Stimulated activated CD8-positive, alpha-beta memory T cell treated with anti-CD3 and anti-CD28 coated beads, Interleukin-15, amount 100 ng/mL, for 24 hours (primary cell): ENCODE results near the gene GALNT14.

Source experiments
- DNase-seq: peaks from one replicate; pipeline ENCODE4 v3.0.0-alpha.2; 2020; ENCODE audit warnings: low read depth

GALNT14 gene

GRCh38 chr2:30974554-30974953 is 163.7 kb downstream of the GALNT14 start:
- DNase-seq = no peak

DNA sequence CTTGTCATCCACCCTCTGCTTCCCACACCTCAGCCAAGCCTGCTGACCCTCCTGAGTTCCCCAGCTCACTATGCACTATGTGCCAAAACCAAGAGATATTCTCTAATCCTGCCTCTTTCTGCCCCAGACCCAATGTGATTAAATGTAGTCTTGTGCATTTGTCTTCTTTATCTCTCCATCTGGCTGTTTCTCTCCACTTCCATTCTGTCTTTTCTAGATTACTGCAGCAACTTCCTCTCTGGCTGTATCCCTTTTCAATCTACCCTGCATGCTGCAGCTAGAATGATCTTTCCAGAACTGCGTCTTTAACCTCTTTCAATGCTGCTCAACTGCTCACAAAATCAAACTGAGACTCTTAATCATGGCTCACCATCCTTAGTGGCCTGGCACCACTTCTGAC is 164.1 kb downstream of the GALNT14 start:
- no peak for DNase-seq

DNA sequence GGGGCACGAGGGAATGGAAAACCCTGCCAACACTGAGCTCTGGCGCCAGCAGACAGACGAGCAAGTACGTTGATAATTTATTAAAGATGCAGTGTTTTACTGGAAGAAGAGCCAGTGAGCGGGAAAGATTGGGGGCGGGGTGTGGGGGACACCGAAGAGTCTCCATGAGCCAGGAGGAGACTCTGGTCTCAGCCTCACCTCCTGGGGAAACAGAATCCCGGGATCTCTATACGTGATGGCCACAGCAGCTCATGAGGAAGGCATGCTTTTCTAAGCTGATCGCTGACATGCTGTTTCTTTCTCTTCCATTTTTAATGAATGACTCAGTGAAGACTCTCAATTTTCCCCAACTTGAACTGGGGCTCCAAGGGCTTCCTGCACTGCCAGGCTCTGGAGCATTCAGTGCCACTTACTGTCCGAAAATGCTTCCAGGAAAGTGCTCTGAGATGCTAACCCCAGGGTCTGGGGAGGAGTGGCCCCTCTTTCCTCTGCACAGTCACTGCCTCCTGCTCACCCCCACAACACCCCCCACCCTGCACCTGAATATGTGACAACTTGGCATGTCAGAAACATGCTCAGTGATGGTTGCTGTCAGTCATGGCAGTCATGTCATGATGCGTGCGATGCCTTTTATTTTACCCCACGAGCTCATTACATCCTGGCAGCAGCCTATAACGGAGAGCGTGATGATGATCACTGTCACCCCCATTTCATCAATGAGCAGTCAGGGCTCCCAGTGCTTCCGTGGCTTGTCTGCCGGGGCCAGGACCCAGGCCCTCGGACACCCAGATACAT is 166.8 kb downstream of the GALNT14 start:
- DNase-seq = no peak

GRCh38 chr2:30968660-30969397 is 169.4 kb downstream of the GALNT14 start:
- DNase-seq = no peak

DNA sequence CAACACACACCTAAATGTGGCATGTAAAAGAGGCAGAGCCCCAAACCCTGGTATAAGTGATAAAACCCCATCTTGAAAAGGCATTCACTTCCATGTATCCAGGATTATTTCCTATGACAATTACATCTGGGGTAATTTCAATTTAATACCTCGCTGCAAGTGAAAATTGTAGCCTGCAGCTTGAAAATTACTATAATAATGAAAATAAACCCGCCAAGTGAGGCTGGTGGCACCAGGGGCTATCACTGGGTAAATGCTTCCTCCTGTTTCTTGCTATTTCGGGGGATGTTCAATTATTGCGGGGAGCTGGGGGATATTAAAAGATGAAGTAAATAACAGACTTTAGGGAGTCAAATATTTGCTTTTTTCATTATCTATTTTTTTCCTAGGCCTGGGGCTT is 171.5 kb downstream of the GALNT14 start:
- no peak for DNase-seq

DNA sequence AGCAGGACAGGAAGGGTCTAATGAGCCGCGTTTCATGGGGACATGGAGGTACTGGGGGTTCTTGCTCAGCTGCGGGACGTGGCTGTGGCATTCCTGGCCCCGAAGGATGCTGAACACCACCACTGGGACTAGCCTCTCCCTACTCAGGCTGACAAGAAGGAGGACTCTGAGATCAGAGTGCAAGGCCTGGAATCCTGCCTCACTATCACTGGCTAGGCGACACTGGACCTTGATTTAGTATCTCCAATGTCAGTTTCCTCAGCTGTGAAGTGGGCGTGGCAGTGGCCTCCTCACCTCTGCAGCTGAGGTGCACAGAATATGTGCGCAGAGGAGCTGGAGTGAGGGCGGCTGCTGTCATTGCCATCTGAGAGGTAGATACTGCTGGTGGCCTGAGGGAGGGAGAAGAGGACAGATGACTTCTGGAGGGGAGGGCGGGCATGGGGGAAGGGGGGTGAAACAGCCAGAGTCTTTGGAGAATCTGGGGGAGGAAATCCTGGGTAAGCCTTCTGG is 173.2 kb downstream of the GALNT14 start:
- no peak for DNase-seq

- no peak for DNase-seq
These were observed 173.8 kb downstream of the GALNT14 start for GRCh38 chr2:30964334-30965005.

- DNase-seq = no peak
These were observed 175.1 kb downstream of the GALNT14 start for GRCh38 chr2:30963184-30963583.

DNA sequence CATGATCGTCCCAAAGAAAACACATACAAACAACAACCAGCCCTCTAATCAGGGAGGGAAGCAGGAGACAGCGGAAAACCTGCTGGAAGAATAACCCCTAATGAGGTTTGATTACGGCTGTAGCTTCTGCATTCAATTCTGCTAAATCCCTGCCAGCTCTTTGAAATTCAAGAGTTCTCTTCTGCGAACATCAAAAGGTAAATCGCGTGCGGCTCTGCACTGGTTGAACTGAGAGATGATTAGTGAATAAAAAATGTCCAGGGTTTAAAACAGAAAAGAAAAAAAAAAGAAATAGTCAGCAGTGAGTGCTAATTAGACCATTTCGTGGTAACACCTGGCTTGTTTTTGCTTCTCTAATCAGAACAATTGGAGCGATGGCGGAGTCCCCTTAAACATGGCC is 178.0 kb downstream of the GALNT14 start:
- DNase-seq = no peak

DNA sequence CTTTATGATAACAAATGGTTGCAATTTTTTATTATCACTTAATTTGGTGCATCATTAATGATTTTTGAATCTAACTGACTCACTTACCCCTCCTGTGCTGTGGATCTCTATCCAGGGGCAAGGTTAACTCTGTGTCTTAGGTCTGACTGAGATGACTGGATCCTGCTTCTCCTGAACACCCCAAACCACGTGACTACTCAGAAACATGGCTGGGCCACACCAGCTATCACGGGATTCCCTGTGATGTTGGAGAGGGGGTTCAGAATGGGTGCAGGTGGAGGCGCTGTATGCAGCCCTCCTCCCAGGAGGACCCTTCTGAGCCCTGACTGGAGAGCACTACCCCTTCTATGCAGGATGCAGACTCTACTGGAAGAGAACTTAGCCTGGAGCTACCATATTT is 178.6 kb downstream of the GALNT14 start:
- no peak for DNase-seq

DNA sequence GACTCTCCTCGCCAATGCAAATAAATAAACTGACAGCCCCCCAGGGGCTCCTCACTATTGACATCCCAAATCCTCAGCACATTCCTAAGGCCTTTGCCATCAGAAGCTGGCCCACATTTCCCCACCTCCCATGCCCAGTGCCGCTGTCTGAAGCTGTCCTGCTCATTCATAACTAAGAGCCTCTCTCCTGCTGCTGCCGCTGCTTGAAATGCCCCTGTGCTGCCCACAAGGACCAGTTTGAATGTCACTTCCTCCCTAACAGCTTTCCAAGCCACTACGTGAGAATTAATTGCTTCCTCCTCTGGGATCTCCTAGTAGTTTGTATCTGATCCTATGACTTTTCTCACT is 179.3 kb downstream of the GALNT14 start:
- DNase-seq = no peak

DNA sequence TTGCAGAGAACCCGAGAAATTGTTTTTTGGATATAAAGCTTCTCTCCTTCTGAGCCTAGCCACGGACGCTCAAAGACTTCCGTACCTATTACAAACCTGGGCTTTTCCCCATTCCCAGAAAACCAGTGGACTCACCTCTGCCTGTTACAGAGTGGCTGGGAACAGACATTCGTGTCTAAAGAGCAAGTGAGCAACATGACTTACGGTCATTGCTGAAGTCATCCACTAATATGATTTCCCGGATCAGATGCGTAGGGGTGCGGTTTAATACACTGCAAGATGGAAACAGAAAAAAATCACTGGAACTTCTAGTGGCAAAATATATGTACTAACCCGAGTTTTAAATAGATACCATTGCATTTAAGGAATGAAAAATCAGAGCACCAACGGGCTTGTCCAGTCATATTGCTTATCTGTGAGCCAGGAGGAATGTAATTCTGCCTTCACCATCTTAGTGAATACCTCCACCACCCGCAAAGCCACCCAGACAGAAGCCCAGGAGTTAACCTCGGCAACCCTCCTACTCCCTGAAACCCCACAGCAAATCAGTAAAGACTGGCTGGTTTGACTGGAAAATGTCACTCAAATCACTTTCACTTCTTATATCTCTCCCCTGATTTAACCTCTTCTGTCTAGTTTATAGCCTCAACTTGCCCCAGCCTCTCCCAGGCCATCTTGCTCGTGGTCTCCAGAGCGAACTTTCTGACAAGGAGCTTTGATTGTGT is 179.9 kb downstream of the GALNT14 start:
- DNase-seq = no peak

DNA sequence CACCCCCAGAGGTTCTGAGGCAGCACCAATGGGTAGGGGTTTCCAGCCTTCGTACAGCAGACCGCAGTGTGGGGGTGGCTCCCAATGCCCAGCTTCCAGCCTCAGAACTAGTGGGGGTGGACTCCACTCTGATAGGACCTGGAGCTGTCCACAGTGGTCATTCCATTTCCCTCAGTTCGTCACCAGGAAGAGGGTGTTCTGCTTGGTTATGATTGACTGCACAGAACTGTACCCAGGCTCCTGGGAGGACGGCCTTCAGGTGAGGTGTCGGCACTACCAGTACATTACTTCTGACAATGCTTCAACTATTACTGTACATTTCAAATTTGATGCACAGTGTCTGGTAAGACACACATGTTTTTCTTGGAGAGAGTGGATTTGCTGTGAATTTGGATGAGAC is 180.6 kb downstream of the GALNT14 start:
- no peak for DNase-seq

DNA sequence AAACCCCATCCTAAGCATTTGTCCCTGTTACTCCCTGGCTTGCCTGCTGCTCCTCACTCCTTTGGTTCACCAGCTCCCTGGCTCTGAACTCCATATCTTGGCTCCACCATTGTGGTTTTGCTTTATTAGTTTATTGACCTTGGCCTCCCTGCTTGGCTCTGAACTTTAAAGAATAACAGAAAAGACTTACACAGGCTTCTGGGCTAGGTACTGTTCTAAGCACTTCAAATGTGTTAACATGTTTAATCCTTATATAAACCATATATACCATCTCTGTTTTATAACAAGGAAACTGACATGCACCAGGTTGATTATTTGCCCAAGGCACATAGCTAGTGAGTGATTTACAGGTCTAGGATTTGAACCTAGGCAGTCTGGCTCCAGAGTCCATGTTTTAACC is 181.2 kb downstream of the GALNT14 start:
- DNase-seq = no peak

DNA sequence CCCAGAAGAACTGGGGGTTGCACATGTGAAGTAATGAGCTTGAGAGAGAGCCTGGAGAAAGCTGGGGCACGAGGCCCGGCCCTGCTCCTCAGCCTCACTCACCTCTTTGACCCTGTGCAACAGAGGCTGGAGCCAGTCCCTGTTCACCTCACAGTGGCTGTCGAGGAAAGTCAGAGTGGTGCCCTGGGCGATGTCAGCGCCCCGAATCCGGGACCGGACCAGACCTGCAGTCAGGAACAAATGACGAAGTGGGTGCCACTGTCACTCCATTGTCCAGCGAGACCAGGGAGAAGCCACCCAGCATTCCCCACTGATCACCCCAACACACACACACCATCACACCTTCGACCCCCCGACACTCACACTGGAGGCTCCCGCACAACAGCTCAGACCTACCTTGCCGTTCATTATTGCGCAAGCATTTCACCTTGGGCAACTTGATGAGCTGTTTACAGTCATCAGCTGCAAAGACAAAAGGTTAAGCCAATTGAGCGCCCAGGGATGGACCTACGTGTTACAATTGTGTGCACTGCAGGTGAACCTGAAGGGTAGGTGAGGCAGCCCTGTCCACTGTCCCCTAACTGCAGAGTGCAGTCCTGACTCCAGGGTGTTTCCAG is 182.6 kb downstream of the GALNT14 start:
- no peak for DNase-seq

- DNase-seq = no peak
These were observed 187.9 kb downstream of the GALNT14 start for GRCh38 chr2:30950339-30950738.

DNA sequence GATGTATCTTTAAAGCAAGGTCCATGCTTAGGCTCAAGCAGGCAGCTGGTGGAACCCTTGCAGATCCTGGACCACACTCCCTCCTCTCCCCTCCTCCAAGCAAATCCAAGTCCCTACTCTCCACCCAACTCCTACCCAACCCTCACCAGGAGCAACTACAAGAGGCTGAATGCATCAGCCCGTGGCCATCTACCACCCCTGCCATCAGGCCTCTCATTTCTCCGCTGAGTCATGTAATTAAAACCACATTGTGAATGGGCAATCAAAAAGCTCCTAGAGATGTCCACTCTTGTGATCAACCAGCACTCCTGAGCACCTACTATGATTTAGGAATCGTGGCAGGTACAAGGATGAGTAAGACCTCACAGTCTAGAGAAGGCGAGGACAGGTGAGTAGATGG is 188.8 kb downstream of the GALNT14 start:
- no peak for DNase-seq

DNA sequence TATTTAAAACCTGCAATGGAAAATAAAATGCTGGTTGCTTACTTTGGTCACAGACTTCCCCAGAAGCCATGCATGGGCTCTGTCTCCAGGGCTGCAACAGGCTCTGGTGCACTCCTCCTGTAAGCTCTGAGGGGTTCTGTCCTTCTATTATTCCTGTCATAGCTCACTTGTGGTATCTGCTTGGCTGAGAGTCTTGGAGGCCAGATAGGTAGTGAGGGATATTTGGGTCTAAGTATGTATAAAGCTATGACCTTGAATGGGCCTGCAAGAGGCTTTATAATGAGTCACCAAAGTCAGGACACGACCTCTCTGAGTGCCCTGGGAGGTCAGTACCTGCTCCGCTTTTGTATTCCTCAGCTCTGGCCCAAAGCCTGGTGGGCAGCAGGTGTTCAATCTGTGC is 189.4 kb downstream of the GALNT14 start:
- no peak for DNase-seq

GRCh38 chr2:30948130-30948529 is 190.1 kb downstream of the GALNT14 start:
- no peak for DNase-seq

DNA sequence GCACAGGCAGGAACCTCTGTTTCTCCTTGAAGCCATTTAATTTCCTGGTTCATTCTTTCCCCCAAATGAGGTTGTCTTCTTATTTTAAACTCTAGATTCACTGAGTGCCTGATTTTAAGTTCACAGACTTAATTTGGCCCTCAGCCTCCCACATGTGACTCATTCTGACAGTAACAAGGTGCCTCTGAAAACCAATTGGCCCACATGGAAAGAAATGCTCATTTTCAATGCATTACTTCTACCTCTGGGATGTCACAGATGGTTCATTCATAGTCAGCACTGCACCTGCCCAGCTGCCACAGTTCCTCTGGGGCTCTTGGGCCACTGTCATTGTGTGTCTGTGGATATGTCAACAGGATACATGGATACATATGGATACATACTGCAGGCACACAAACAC is 190.6 kb downstream of the GALNT14 start:
- no peak for DNase-seq

DNA sequence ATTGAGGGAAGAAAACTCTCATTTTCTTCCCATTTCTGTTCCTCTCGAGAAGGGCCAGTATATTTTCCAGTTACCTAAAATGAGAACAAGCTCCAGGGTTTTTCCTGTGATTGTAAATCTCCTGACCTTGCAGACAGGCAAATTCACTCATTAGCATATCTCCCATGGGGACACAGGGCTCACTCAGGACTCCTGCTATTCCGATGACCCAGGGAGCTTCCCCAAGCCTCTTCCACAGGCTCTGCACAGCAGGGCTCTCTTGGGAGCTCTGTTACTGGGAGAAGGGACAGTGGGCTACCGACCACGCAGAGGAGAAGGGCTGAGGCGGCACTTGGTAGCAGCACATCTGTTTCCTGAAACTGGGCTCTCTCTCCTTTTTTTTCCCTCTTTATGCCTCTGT is 195.8 kb downstream of the GALNT14 start:
- no peak for DNase-seq

GRCh38 chr2:30940839-30941238 is 197.4 kb downstream of the GALNT14 start:
- no peak for DNase-seq
